H9 (cell line): ENCODE results near the gene RPUSD3. TPM values are rescaled to one million over a fixed set of nuclear protein-coding genes. Genes with fewer than 3 reads are reported as not detected.

Experiments used
- DNase-seq: peaks from one replicate; pipeline ENCODE4 v3.0.0-alpha.2; 2017
- H2AFZ ChIP-seq: one replicate; pipeline ENCODE4 v1.6.1; 2013; ENCODE audit warnings: mild to moderate bottlenecking, low read length, control low read depth, moderate library complexity
- H2AK5ac ChIP-seq: 2 replicates; pipeline ENCODE4 v1.6.1; 2013; ENCODE audit warnings: low read length, control low read depth, mixed read lengths; ENCODE audit not compliant: insufficient read length
- H2BK120ac ChIP-seq: one replicate; pipeline ENCODE4 v1.6.1; 2013; ENCODE audit warnings: low read depth, mild to moderate bottlenecking, low read length, control low read depth, inconsistent platforms; ENCODE audit not compliant: poor library complexity, severe bottlenecking
- H2BK12ac ChIP-seq: 2 replicates; pipeline ENCODE4 v1.6.1; 2013; ENCODE audit warnings: low read length, control low read depth, mixed read lengths, low read depth; ENCODE audit not compliant: insufficient read length
- H2BK15ac ChIP-seq: 2 replicates; pipeline ENCODE4 v1.6.1; 2013; ENCODE audit warnings: low read depth, low read length, control low read depth
- H2BK20ac ChIP-seq: one replicate; pipeline ENCODE4 v1.6.1; 2013; ENCODE audit warnings: low read depth, mild to moderate bottlenecking, low read length, control low read depth, inconsistent platforms; ENCODE audit not compliant: poor library complexity, severe bottlenecking
- H2BK5ac ChIP-seq: 2 replicates; pipeline ENCODE4 v1.6.1; 2013; ENCODE audit warnings: low read length, control low read depth, mixed read lengths; ENCODE audit not compliant: insufficient read length
- H3K14ac ChIP-seq: 2 replicates; pipeline ENCODE4 v1.6.1; 2013; ENCODE audit warnings: low read length, control low read depth; ENCODE audit not compliant: insufficient read depth
- H3K18ac ChIP-seq: 2 replicates; pipeline ENCODE4 v1.6.1; 2013; ENCODE audit warnings: low read depth, mild to moderate bottlenecking, mixed read lengths, low read length, control low read depth; ENCODE audit not compliant: insufficient read length
- H3K23ac ChIP-seq: 2 replicates; pipeline ENCODE4 v1.6.1; 2013; ENCODE audit warnings: low read length, control low read depth, mixed read lengths, low read depth; ENCODE audit not compliant: insufficient read length
- H3K23me2 ChIP-seq: 2 replicates; pipeline ENCODE4 v1.6.1; 2013; ENCODE audit warnings: low read depth, mild to moderate bottlenecking, mixed read lengths, low read length, control low read depth; ENCODE audit not compliant: insufficient read length, poor library complexity, severe bottlenecking
- H3K27ac ChIP-seq: 2 replicates; pipeline ENCODE4 v1.5.1; 2013; ENCODE audit warnings: low read length, control low read depth, mixed read lengths, low read depth; ENCODE audit not compliant: insufficient read length
- H3K27me3 ChIP-seq: 2 replicates; pipeline ENCODE4 v1.6.1; 2013; ENCODE audit warnings: low read length, control low read depth, inconsistent platforms; ENCODE audit not compliant: insufficient read depth
- H3K4ac ChIP-seq: 2 replicates; pipeline ENCODE4 v1.6.1; 2013; ENCODE audit warnings: low read depth, mild to moderate bottlenecking, control low read depth, inconsistent platforms, low read length, moderate library complexity
- H3K4me1 ChIP-seq: 2 replicates; pipeline ENCODE4 v1.6.1; 2013; ENCODE audit warnings: low read length, control low read depth, inconsistent platforms; ENCODE audit not compliant: insufficient read depth
- H3K4me2 ChIP-seq: 2 replicates; pipeline ENCODE4 v1.6.1; 2013; ENCODE audit warnings: low read length, control low read depth, mixed read lengths; ENCODE audit not compliant: insufficient read length, insufficient read depth
- H3K56ac ChIP-seq: 2 replicates; pipeline ENCODE4 v1.6.1; 2013; ENCODE audit warnings: low read depth, mild to moderate bottlenecking, mixed read lengths, low read length, control low read depth; ENCODE audit not compliant: insufficient read length
- H3K79me1 ChIP-seq: 2 replicates; pipeline ENCODE4 v1.6.1; 2013; ENCODE audit warnings: low read depth, mild to moderate bottlenecking, moderate library complexity, low read length, control low read depth, inconsistent platforms; ENCODE audit not compliant: insufficient read depth, poor library complexity, severe bottlenecking
- H3K79me2 ChIP-seq: 2 replicates; pipeline ENCODE4 v1.6.1; 2013; ENCODE audit warnings: low read length, control low read depth, inconsistent platforms; ENCODE audit not compliant: insufficient read depth
- H3K9ac ChIP-seq: 2 replicates; pipeline ENCODE4 v1.6.1; 2013; ENCODE audit warnings: low read length, control low read depth, mixed read lengths; ENCODE audit not compliant: insufficient read length; ENCODE audit errors: extremely low read depth
- H3K9me3 ChIP-seq: one replicate; pipeline ENCODE4 v1.6.1; 2013; ENCODE audit warnings: low read depth, low read length, inconsistent platforms; ENCODE audit not compliant: control insufficient read depth
- H3T11ph ChIP-seq: one replicate; pipeline ENCODE4 v1.6.1; 2013; ENCODE audit warnings: mild to moderate bottlenecking, low read length, control low read depth, inconsistent platforms
- H4K20me1 ChIP-seq: one replicate; pipeline ENCODE4 v1.6.1; 2013; ENCODE audit not compliant: control insufficient read depth, insufficient read length, insufficient read depth
- H4K5ac ChIP-seq: 2 replicates; pipeline ENCODE4 v1.6.1; 2013; ENCODE audit warnings: low read depth, mild to moderate bottlenecking, mixed read lengths, low read length, control low read depth; ENCODE audit not compliant: insufficient read length
- H4K8ac ChIP-seq: replicated peaks from 2 replicates; pipeline ENCODE4 v1.6.1; 2013; ENCODE audit warnings: low read length, control low read depth, mixed read lengths, low read depth; ENCODE audit not compliant: insufficient read length
- H4K91ac ChIP-seq: 2 replicates; pipeline ENCODE4 v1.6.1; 2013; ENCODE audit warnings: low read depth, mild to moderate bottlenecking, moderate library complexity, mixed read lengths, low read length, control low read depth; ENCODE audit not compliant: insufficient read length
- H3K27ac Mint-ChIP-seq, 3 experiments: 2 replicates in 2 of 3; 3 replicates in 1 of 3; pipeline ENCODE4 v1.8.0; 2020 to 2021; ENCODE audit warnings: mixed read lengths in 3 of 3, mild to moderate bottlenecking in 1 of 3, moderate library complexity in 1 of 3
- H3K27me3 Mint-ChIP-seq: 2 replicates; pipeline ENCODE4 v1.8.0; 2021; ENCODE audit warnings: low read depth, mild to moderate bottlenecking, moderate library complexity, mixed read lengths
- H3K36me3 Mint-ChIP-seq, 3 experiments: 2 replicates in 2 of 3; 3 replicates in 1 of 3; pipeline ENCODE4 v1.8.0; 2020 to 2021; ENCODE audit warnings: low read depth in 3 of 3, mixed read lengths in 3 of 3; ENCODE audit not compliant: insufficient read depth in 1 of 3
- H3K4me1 Mint-ChIP-seq, 2 experiments: 2 replicates each; pipeline ENCODE4 v1.8.0; 2020; ENCODE audit warnings: mixed read lengths in 2 of 2
- H3K4me3 Mint-ChIP-seq, 2 experiments: 2 replicates in 1 of 2; 3 replicates in 1 of 2; pipeline ENCODE4 v1.8.0; 2020 to 2021; ENCODE audit warnings: mild to moderate bottlenecking in 2 of 2, mixed read lengths in 2 of 2, moderate library complexity in 1 of 2
- H3K9me3 Mint-ChIP-seq, 2 experiments: 2 replicates in 1 of 2; 3 replicates in 1 of 2; pipeline ENCODE4 v1.8.0; 2020; ENCODE audit warnings: mild to moderate bottlenecking in 2 of 2, mixed read lengths in 2 of 2, moderate library complexity in 1 of 2
- WGBS: extraction: QIAGEN DNeasy Blood & Tissue Kit; methylation state at CpG from one replicate; pipeline ENCODE4 v1.1.7; 2013; ENCODE audit warnings: missing lambda C conversion rate, low lambda C conversion rate, mixed read lengths; ENCODE audit not compliant: insufficient read length; ENCODE audit errors: extremely low coverage; 5-methylcytosine and 5-hydroxymethylcytosine counted together
- total RNA-seq: library from RNA; stranded (reverse); gene quantifications from 2 replicates; pipeline ENCODE4 v1.2.1, GENCODE V29; 2021
- TF ChIP-seq, protein P1 (sequence below): fragments of 200-600 bp; sonication (generic); conservative IDR thresholded peaks from 3 replicates; pipeline ENCODE4 v1.8.0; 2021; ENCODE audit warnings: antibody characterized with exemption, mild to moderate bottlenecking

RPUSD3 gene
- total RNA-seq, 1 experiment from 2014 or later = 59.5 TPM

DNA sequence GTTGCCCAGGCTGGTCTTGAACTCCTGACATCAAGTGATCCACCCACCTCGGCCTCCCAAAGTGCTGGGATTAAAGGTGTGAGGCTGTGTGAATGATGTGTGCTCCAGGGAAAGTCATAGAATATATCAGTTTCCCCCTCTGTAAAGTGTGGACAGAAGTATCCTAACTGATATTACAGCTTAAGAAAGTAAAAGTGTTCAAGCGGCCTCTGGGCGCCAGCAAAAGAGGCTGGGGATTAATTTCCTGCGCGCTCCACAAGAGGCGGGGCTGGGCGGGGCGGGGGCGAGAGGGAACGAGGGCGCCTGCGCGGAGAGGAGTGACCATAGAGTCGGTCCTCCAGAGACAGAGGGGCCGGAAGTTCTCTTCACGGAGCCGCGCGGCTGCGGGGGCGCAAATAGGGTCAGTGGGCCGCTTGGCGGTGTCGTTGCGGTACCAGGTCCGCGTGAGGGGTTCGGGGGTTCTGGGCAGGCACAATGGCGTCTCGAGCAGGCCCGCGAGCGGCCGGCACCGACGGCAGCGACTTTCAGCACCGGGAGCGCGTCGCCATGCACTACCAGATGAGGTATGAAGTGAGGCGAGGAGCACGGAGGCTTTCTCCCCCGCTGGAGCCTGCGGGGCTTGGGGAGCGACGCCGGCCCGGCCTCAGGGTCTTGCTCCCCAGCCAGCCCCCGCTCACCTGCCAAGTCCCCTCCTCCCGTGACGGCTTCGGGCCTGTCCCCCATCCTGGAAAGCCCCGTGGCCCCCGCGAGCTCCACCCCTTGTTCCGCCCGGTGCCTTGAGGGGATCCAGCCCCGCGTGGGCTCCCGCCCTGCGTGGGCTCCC is 46.7 kb upstream of the RPUSD3 start, which contains the start of gene JAGN1:
TSS of gene JAGN1 (plus strand) at position 362 of the 823 bp plus-strand sequence. CDS start at position 475, 113 bp downstream.
- peak within 1 kb of the TSS; percentile 88 for H3K14ac ChIP-seq

More for the DNA sequence above, 46.7 kb upstream of the RPUSD3 start, which contains the start of gene JAGN1:
- Histone ChIP-seq H3K9me3 (no peaks in the 10 kb centered on the region), H3K4me1 (no peaks in the 10 kb centered on the region), H2BK120ac (no peak within 1 kb of the TSS), H3K23ac (no peak within 1 kb of the TSS), H2BK20ac (no peak within 1 kb of the TSS), H2AK5ac (no peak within 1 kb of the TSS), H2BK5ac (no peak within 1 kb of the TSS), H2BK15ac (no peak within 1 kb of the TSS), H3K4me2 (peak within 1 kb of the TSS; percentile 83), H3K79me2 (peaks cover 6% of the 10 kb centered on the region; the same call in 1 of the 2 replicates), H3T11ph (no peak within 1 kb of the TSS), H2AFZ (peak within 1 kb of the TSS; percentile 83), H4K8ac (no peak within 1 kb of the TSS), H3K18ac (peak within 1 kb of the TSS; percentile 59), H3K56ac (no peak within 1 kb of the TSS), H3K9ac (peak within 1 kb of the TSS; percentile 85), H4K5ac (no peak within 1 kb of the TSS), H3K27me3 (no peaks in the 10 kb centered on the region; the same call in 1 of the 2 replicates), H3K27ac (no peak within 1 kb of the TSS), H3K79me1 (peaks cover 6% of the 10 kb centered on the region), H4K20me1 (no peaks in the 10 kb centered on the region), H2BK12ac (no peak within 1 kb of the TSS), H4K91ac (no peak within 1 kb of the TSS), H3K4ac (no peak within 1 kb of the TSS), H3K23me2 (no peaks in the 10 kb centered on the region)
- peak; percentile 91 for DNase-seq
- WGBS = no CpG with 5 or more reads among the region's 62 CpGs
- no peaks in the 10 kb centered on the region for H3K9me3 Mint-ChIP-seq
- H3K4me3 Mint-ChIP-seq = peak within 1 kb of the TSS; percentile 97 to 98
- no peaks in the 10 kb centered on the region; the same call in 1 of the 2 replicates for H3K27me3 Mint-ChIP-seq
- H3K4me1 Mint-ChIP-seq = peaks cover 1 to 10% of the 10 kb centered on the region in 2 experiments; a peak in 2 of 4 replicates
- H3K36me3 Mint-ChIP-seq = peaks cover 15 to 30% (median 29%) of the 10 kb centered on the region in 3 experiments
- TF ChIP-seq, protein P1, sequence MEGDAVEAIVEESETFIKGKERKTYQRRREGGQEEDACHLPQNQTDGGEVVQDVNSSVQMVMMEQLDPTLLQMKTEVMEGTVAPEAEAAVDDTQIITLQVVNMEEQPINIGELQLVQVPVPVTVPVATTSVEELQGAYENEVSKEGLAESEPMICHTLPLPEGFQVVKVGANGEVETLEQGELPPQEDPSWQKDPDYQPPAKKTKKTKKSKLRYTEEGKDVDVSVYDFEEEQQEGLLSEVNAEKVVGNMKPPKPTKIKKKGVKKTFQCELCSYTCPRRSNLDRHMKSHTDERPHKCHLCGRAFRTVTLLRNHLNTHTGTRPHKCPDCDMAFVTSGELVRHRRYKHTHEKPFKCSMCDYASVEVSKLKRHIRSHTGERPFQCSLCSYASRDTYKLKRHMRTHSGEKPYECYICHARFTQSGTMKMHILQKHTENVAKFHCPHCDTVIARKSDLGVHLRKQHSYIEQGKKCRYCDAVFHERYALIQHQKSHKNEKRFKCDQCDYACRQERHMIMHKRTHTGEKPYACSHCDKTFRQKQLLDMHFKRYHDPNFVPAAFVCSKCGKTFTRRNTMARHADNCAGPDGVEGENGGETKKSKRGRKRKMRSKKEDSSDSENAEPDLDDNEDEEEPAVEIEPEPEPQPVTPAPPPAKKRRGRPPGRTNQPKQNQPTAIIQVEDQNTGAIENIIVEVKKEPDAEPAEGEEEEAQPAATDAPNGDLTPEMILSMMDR = no peak
- peak within 1 kb of the TSS; percentile 84 to 100 (median 98); a peak in 6 of 7 replicates for H3K27ac Mint-ChIP-seq
